ENCODE data around the gene UMODL1.

Gene UMODL1

GRCh38 chr21:42153746-42154145 is 82.6 kb downstream of the UMODL1 start:
- TF ChIP-seq, protein P1, sequence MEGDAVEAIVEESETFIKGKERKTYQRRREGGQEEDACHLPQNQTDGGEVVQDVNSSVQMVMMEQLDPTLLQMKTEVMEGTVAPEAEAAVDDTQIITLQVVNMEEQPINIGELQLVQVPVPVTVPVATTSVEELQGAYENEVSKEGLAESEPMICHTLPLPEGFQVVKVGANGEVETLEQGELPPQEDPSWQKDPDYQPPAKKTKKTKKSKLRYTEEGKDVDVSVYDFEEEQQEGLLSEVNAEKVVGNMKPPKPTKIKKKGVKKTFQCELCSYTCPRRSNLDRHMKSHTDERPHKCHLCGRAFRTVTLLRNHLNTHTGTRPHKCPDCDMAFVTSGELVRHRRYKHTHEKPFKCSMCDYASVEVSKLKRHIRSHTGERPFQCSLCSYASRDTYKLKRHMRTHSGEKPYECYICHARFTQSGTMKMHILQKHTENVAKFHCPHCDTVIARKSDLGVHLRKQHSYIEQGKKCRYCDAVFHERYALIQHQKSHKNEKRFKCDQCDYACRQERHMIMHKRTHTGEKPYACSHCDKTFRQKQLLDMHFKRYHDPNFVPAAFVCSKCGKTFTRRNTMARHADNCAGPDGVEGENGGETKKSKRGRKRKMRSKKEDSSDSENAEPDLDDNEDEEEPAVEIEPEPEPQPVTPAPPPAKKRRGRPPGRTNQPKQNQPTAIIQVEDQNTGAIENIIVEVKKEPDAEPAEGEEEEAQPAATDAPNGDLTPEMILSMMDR (conservative IDR thresholded peaks at IDR 0.05), result no peak
- no peak for TF ChIP-seq ZFX (IDR thresholded peaks at IDR 0.05)

DNA sequence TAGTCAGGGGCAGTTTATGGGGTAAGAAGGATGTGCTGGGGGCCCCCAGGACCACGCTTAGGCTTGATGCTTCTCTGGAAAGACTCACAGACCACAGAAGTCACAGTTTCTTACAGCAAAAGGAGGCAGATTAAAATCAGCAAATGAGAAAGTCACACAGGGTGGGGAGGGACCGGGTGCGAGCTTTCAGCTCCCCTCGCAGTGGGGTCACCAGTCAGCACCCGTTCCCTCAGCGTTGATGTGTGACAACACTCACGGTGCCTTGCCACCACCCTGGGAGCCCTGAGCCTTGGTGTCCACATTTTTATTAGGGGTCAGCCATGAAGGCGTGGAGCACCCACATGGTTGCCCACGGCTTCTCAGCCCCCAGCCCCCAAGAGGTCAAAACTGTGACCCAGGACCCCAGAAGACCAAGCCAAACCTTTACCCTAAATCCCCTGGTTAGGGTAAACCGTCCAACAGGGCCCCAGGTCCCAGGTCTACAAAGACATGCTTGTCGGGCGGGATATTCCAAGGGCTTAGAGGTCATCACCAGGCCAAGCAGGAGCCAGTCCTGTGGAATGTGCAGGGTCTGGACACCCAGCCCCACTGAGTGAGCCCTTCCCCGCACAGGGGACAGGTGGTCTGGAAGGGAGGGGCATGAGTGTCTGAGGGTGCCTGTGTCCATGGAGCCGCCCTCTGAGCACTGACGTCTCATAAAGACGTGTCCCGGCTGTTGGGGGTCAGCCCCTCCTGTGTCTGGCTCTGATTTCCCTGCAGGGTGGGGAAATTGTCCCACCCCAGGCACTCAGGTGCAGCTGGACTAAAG is 83.3 kb downstream of the UMODL1 start:
- TF ChIP-seq, protein P1 (conservative IDR thresholded peaks at IDR 0.05), result no peak
- no peak for TF ChIP-seq ZFX (IDR thresholded peaks at IDR 0.05)
- no peak overlapping the region for H3K27ac ChIP-seq

More at GRCh38 chr21:42153746-42154145, 82.6 kb downstream of the UMODL1 start:
- no peak overlapping the region for H3K27ac ChIP-seq

- H3K27ac ChIP-seq, result no peak overlapping the region
- no peak for TF ChIP-seq ZFX (IDR thresholded peaks at IDR 0.05)
- TF ChIP-seq, protein P1 (conservative IDR thresholded peaks at IDR 0.05), result no peak
Observed at GRCh38 chr21:42155045-42155855, 84.1 kb downstream of the UMODL1 start.

GRCh38 chr21:42156690-42157605 is 85.8 kb downstream of the UMODL1 start:
- TF ChIP-seq, protein P1 (conservative IDR thresholded peaks at IDR 0.05), result no peak
- no peak for TF ChIP-seq ZFX (IDR thresholded peaks at IDR 0.05)

GRCh38 chr21:42157606-42158310 is 86.6 kb downstream of the UMODL1 start:
- no peak overlapping the region for H3K27ac ChIP-seq
- TF ChIP-seq, protein P1 (conservative IDR thresholded peaks at IDR 0.05), result no peak
- TF ChIP-seq ZFX (IDR thresholded peaks at IDR 0.05), result no peak

More at GRCh38 chr21:42156690-42157605, 85.8 kb downstream of the UMODL1 start:
- H3K27ac ChIP-seq, result no peak overlapping the region

DNA sequence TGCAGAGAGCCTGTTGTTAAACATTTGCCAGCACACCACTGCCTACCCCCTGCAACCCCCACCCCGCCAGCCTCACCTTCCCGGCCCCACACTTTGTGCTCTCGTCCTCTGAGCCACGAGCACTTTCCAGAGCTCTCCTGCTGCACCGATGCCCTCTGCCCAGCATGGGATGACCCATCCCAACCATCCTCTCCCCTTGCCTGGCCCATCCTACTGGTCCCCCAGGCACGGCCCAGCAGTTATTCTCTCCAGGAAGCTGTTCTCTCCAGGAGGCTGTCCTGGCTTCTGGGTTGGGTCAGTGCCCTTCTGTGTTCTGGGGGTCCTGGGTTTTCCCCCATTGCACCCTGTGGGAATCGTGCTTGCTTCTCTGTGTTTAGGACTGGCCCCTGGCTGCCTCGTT is 87.7 kb downstream of the UMODL1 start:
- TF ChIP-seq ZFX (IDR thresholded peaks at IDR 0.05), result no peak
- TF ChIP-seq, protein P1 (conservative IDR thresholded peaks at IDR 0.05), result no peak
- H3K27ac ChIP-seq, result no peak overlapping the region
